Measurements from ENCODE around the gene MINDY3. TPM values are rescaled to one million over a fixed set of nuclear protein-coding genes. Genes with fewer than 3 reads are reported as not detected.
A peak's percentile ranks its signal among the peaks of the same experiment; 100 is the strongest.

MINDY3 gene
- polyA plus RNA-seq = 10 to 100 TPM; 11.2 to 17.2 TPM

GRCh38 chr10:15859906-15860691 is at the start of gene MINDY3:
Gene MINDY3 (minus strand): TSS chr10:15860507. CDS start chr10:15860299, 208 bp downstream.
- Histone ChIP-seq H3K9me3 (ENCODE audit: control insufficient read depth in 2 of 2, insufficient read depth in 1 of 2, low read depth in 1 of 2, low read length in 1 of 2) (no peaks in the 10 kb centered on the region), H3K4me3 (ENCODE audit: low read depth in 1 of 2, low read length in 2 of 2) (peak within 1 kb of the TSS; percentile 98 to 100), H3K27me3 (ENCODE audit: control insufficient read depth in 1 of 2, insufficient read depth in 2 of 2, low read length in 2 of 2) (peaks cover under 1 to 3% of the 10 kb centered on the region in 2 donors), H3K27ac (ENCODE audit: low read depth in 2 of 2, low read length in 1 of 2) (peak within 1 kb of the TSS; percentile 69 to 80), H3K4me1 (ENCODE audit: control insufficient read depth in 2 of 2, insufficient read depth in 2 of 2, low read length in 1 of 2) (no peaks in the 10 kb centered on the region), H3K36me3 (ENCODE audit: control insufficient read depth in 2 of 2, insufficient read depth in 2 of 2, low read length in 1 of 2) (no peaks in the 10 kb centered on the region)
- 0 to 1% methylated on average over 47 of the region's 47 CpGs for WGBS, 2 donors

GRCh38 chr10:15901889-15902288 is 41.6 kb upstream of the MINDY3 start:
- no peaks in the 10 kb centered on the region for H3K9me3 ChIP-seq (ENCODE audit: control insufficient read depth in 2 of 2, insufficient read depth in 1 of 2, low read depth in 1 of 2, low read length in 1 of 2)
- 33 to 51% methylated on average over 3 of the region's 3 CpGs for WGBS, 2 donors
- no peak overlapping the region for H3K4me3 ChIP-seq (ENCODE audit: low read depth in 1 of 2, low read length in 2 of 2)
- H3K4me1 ChIP-seq (ENCODE audit: control insufficient read depth in 2 of 2, insufficient read depth in 2 of 2, low read length in 1 of 2) = no peaks in the 10 kb centered on the region
- no peaks in the 10 kb centered on the region for H3K36me3 ChIP-seq (ENCODE audit: control insufficient read depth in 2 of 2, insufficient read depth in 2 of 2, low read length in 1 of 2)
- no peaks in the 10 kb centered on the region for H3K27me3 ChIP-seq (ENCODE audit: control insufficient read depth in 1 of 2, insufficient read depth in 2 of 2, low read length in 2 of 2)
- no peak overlapping the region for H3K27ac ChIP-seq (ENCODE audit: low read depth in 2 of 2, low read length in 1 of 2)

- Histone ChIP-seq H3K4me1 (ENCODE audit: control insufficient read depth in 2 of 2, insufficient read depth in 2 of 2, low read length in 1 of 2) (no peaks in the 10 kb centered on the region), H3K9me3 (ENCODE audit: control insufficient read depth in 2 of 2, insufficient read depth in 1 of 2, low read depth in 1 of 2, low read length in 1 of 2) (no peaks in the 10 kb centered on the region), H3K27me3 (ENCODE audit: control insufficient read depth in 1 of 2, insufficient read depth in 2 of 2, low read length in 2 of 2) (no peaks in the 10 kb centered on the region), H3K36me3 (ENCODE audit: control insufficient read depth in 2 of 2, insufficient read depth in 2 of 2, low read length in 1 of 2) (no peaks in the 10 kb centered on the region), H3K4me3 (ENCODE audit: low read depth in 1 of 2, low read length in 2 of 2) (no peak overlapping the region), H3K27ac (ENCODE audit: low read depth in 2 of 2, low read length in 1 of 2) (no peak overlapping the region)
- WGBS, 2 donors = 57 to 59% methylated on average over 4 of the region's 4 CpGs
These were observed 37.7 kb upstream of the MINDY3 start for GRCh38 chr10:15898046-15898445.

DNA sequence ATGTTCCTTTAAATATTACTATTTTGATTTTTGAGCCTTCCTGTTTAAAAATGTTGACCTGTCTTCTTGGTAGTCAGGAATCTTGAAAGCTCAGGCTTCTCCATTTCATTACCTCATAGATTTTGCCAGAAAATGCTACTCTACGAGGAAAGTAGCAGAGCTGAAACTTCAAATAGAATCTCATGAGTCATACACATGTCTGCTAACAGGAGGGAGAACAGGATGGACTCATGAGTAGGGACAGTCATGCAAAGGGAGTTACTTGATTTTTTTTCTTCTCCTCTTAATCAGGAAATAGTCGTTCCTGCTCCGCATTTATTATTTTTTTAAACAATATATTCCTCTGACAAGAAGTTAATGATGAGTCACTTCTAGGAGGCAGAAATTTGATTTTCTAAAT is 37.0 kb upstream of the MINDY3 start:
- Histone ChIP-seq H3K4me3 (ENCODE audit: low read depth in 1 of 2, low read length in 2 of 2) (no peak overlapping the region), H3K27ac (ENCODE audit: low read depth in 2 of 2, low read length in 1 of 2) (no peak overlapping the region), H3K4me1 (ENCODE audit: control insufficient read depth in 2 of 2, insufficient read depth in 2 of 2, low read length in 1 of 2) (no peaks in the 10 kb centered on the region), H3K36me3 (ENCODE audit: control insufficient read depth in 2 of 2, insufficient read depth in 2 of 2, low read length in 1 of 2) (no peaks in the 10 kb centered on the region), H3K9me3 (ENCODE audit: control insufficient read depth in 2 of 2, insufficient read depth in 1 of 2, low read depth in 1 of 2, low read length in 1 of 2) (no peaks in the 10 kb centered on the region), H3K27me3 (ENCODE audit: control insufficient read depth in 1 of 2, insufficient read depth in 2 of 2, low read length in 2 of 2) (no peaks in the 10 kb centered on the region)
- 66 to 73% methylated on average over 3 of the region's 3 CpGs for WGBS, 2 donors

DNA sequence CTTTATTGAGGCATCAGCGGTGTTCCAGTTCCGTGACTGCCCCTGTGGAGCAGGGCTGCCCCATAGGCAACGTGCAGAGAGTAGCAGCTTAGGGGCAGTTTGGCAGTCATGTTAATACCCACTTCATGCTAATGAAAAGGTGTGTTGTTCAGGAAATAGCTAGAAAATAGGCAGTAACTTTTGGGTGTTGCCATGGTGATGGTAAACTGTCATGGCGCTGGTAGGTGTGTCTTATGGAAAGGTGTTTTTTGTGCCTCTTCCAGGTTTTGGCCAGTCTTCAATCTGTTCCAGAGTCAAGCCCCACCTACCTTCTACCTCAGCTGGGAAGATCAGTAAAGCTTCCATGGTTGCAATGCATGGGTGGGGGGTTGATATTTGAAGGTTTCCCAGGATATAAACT is 36.3 kb upstream of the MINDY3 start:
- H3K36me3 ChIP-seq (ENCODE audit: control insufficient read depth in 2 of 2, insufficient read depth in 2 of 2, low read length in 1 of 2) = no peaks in the 10 kb centered on the region
- 85 to 90% methylated on average over 4 of the region's 4 CpGs for WGBS, 2 donors
- no peak overlapping the region for H3K4me3 ChIP-seq (ENCODE audit: low read depth in 1 of 2, low read length in 2 of 2)
- H3K9me3 ChIP-seq (ENCODE audit: control insufficient read depth in 2 of 2, insufficient read depth in 1 of 2, low read depth in 1 of 2, low read length in 1 of 2) = no peaks in the 10 kb centered on the region
- H3K4me1 ChIP-seq (ENCODE audit: control insufficient read depth in 2 of 2, insufficient read depth in 2 of 2, low read length in 1 of 2) = no peaks in the 10 kb centered on the region
- no peak overlapping the region for H3K27ac ChIP-seq (ENCODE audit: low read depth in 2 of 2, low read length in 1 of 2)
- no peaks in the 10 kb centered on the region for H3K27me3 ChIP-seq (ENCODE audit: control insufficient read depth in 1 of 2, insufficient read depth in 2 of 2, low read length in 2 of 2)

- Histone ChIP-seq H3K4me3 (ENCODE audit: low read depth in 1 of 2, low read length in 2 of 2) (no peak overlapping the region), H3K9me3 (ENCODE audit: control insufficient read depth in 2 of 2, insufficient read depth in 1 of 2, low read depth in 1 of 2, low read length in 1 of 2) (no peaks in the 10 kb centered on the region), H3K27ac (ENCODE audit: low read depth in 2 of 2, low read length in 1 of 2) (no peak overlapping the region), H3K4me1 (ENCODE audit: control insufficient read depth in 2 of 2, insufficient read depth in 2 of 2, low read length in 1 of 2) (no peaks in the 10 kb centered on the region), H3K36me3 (ENCODE audit: control insufficient read depth in 2 of 2, insufficient read depth in 2 of 2, low read length in 1 of 2) (no peaks in the 10 kb centered on the region), H3K27me3 (ENCODE audit: control insufficient read depth in 1 of 2, insufficient read depth in 2 of 2, low read length in 2 of 2) (no peaks in the 10 kb centered on the region)
- WGBS, 2 donors = 80 to 87% methylated on average over 3 of the region's 3 CpGs
These were observed 24.1 kb upstream of the MINDY3 start for GRCh38 chr10:15884447-15884846.

- H3K36me3 ChIP-seq (ENCODE audit: control insufficient read depth in 2 of 2, insufficient read depth in 2 of 2, low read length in 1 of 2) = no peaks in the 10 kb centered on the region
- H3K9me3 ChIP-seq (ENCODE audit: control insufficient read depth in 2 of 2, insufficient read depth in 1 of 2, low read depth in 1 of 2, low read length in 1 of 2) = no peaks in the 10 kb centered on the region
- no peak overlapping the region for H3K4me3 ChIP-seq (ENCODE audit: low read depth in 1 of 2, low read length in 2 of 2)
- WGBS, 2 donors = 74 to 77% methylated on average over 1 of the region's 1 CpG
- no peaks in the 10 kb centered on the region for H3K27me3 ChIP-seq (ENCODE audit: control insufficient read depth in 1 of 2, insufficient read depth in 2 of 2, low read length in 2 of 2)
- no peaks in the 10 kb centered on the region for H3K4me1 ChIP-seq (ENCODE audit: control insufficient read depth in 2 of 2, insufficient read depth in 2 of 2, low read length in 1 of 2)
- no peak overlapping the region for H3K27ac ChIP-seq (ENCODE audit: low read depth in 2 of 2, low read length in 1 of 2)
These were observed 21.2 kb upstream of the MINDY3 start for GRCh38 chr10:15881542-15881941.

GRCh38 chr10:15879663-15880062 is 19.4 kb upstream of the MINDY3 start:
- H3K27ac ChIP-seq (ENCODE audit: low read depth in 2 of 2, low read length in 1 of 2) = no peak overlapping the region
- no peaks in the 10 kb centered on the region for H3K9me3 ChIP-seq (ENCODE audit: control insufficient read depth in 2 of 2, insufficient read depth in 1 of 2, low read depth in 1 of 2, low read length in 1 of 2)
- H3K36me3 ChIP-seq (ENCODE audit: control insufficient read depth in 2 of 2, insufficient read depth in 2 of 2, low read length in 1 of 2) = no peaks in the 10 kb centered on the region
- H3K27me3 ChIP-seq (ENCODE audit: control insufficient read depth in 1 of 2, insufficient read depth in 2 of 2, low read length in 2 of 2) = no peaks in the 10 kb centered on the region
- H3K4me1 ChIP-seq (ENCODE audit: control insufficient read depth in 2 of 2, insufficient read depth in 2 of 2, low read length in 1 of 2) = no peaks in the 10 kb centered on the region
- H3K4me3 ChIP-seq (ENCODE audit: low read depth in 1 of 2, low read length in 2 of 2) = no peak overlapping the region
- 14 to 25% methylated on average over 1 of the region's 1 CpG for WGBS, 2 donors

DNA sequence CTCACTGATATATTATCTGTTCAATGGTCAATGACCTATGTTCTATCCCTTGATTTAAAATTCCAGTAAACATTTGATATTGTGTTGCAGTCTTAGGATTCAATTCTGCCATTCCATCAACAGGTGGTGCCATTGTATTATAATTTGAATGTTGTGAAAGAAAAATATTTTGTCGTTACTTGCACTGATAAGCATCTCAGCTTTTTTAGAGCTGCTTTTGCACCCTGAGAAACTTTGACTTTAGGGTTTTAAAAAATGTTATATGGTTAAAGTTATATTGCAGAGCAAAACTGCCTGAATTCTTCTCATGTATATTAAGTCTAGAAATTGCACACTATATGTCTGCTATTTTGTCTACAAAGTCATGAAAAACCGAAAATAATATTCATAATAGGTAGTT is 18.8 kb upstream of the MINDY3 start:
- no peak overlapping the region for H3K4me3 ChIP-seq (ENCODE audit: low read depth in 1 of 2, low read length in 2 of 2)
- no peaks in the 10 kb centered on the region for H3K36me3 ChIP-seq (ENCODE audit: control insufficient read depth in 2 of 2, insufficient read depth in 2 of 2, low read length in 1 of 2)
- no peak overlapping the region for H3K27ac ChIP-seq (ENCODE audit: low read depth in 2 of 2, low read length in 1 of 2)
- no peaks in the 10 kb centered on the region for H3K27me3 ChIP-seq (ENCODE audit: control insufficient read depth in 1 of 2, insufficient read depth in 2 of 2, low read length in 2 of 2)
- 39 to 44% methylated on average over 2 of the region's 2 CpGs for WGBS, 2 donors
- no peaks in the 10 kb centered on the region for H3K4me1 ChIP-seq (ENCODE audit: control insufficient read depth in 2 of 2, insufficient read depth in 2 of 2, low read length in 1 of 2)
- no peaks in the 10 kb centered on the region for H3K9me3 ChIP-seq (ENCODE audit: control insufficient read depth in 2 of 2, insufficient read depth in 1 of 2, low read depth in 1 of 2, low read length in 1 of 2)

All from esophagus (tissue), 2 donors.